Suprapubic skin (tissue), 4 donors: ENCODE measurements around the gene RAPGEF5. TPM values are rescaled to one million over a fixed set of nuclear protein-coding genes. Genes with fewer than 3 reads are reported as not detected.

Experiments
- DNase-seq, 2 donors: peaks; one replicate each; pipeline ENCODE4 v3.0.0-alpha.2; 2019; ENCODE audit warnings: low spot score in 2 of 2
- H3K27ac ChIP-seq: fragments of 200-600 bp; sonication (generic); one replicate; pipeline ENCODE4 v1.5.1; 2019
- H3K27me3 ChIP-seq: fragments of 200-600 bp; sonication (generic); one replicate; pipeline ENCODE4 v1.5.1; 2019
- H3K36me3 ChIP-seq: fragments of 200-600 bp; sonication (generic); one replicate; pipeline ENCODE4 v1.5.1; 2019
- H3K4me1 ChIP-seq: fragments of 200-600 bp; sonication (generic); one replicate; pipeline ENCODE4 v1.5.1; 2019
- H3K4me3 ChIP-seq: fragments of 200-600 bp; sonication (generic); one replicate; pipeline ENCODE4 v1.5.1; 2019; ENCODE audit warnings: mild to moderate bottlenecking
- H3K9me3 ChIP-seq: fragments of 200-600 bp; sonication (generic); one replicate; pipeline ENCODE4 v1.5.1; 2019
- CTCF ChIP-seq, 2 donors: fragments of 200-600 bp in 1 of 2; fragments of 450-650 bp in 1 of 2; sonication (generic) in 1 of 2; IDR thresholded peaks; one replicate each; pipeline ENCODE4 v1.5.1; 2016 to 2019; ENCODE audit warnings: antibody characterized with exemption in 2 of 2, mild to moderate bottlenecking in 1 of 2, moderate library complexity in 1 of 2
- EP300 ChIP-seq: sonication (generic); formaldehyde crosslinking; IDR thresholded peaks from one replicate; pipeline ENCODE4 v1.6.1; 2017; ENCODE audit warnings: antibody characterized with exemption
- POLR2A ChIP-seq, 2 donors: fragments of 450-650 bp; IDR thresholded peaks; one replicate each; pipeline ENCODE4 v1.6.1; 2017; ENCODE audit warnings: antibody characterized with exemption in 2 of 2, mild to moderate bottlenecking in 2 of 2, moderate library complexity in 2 of 2
- POLR2AphosphoS5 ChIP-seq, 3 donors: sonication (generic); formaldehyde crosslinking; IDR thresholded peaks; one replicate each; pipeline ENCODE4 v1.6.1; 2017; ENCODE audit warnings: antibody characterized with exemption in 3 of 3
- WGBS: methylation state at CpG from one replicate; pipeline ENCODE4 v1.1.5; 2018; 5-methylcytosine and 5-hydroxymethylcytosine counted together
- total RNA-seq, 4 donors: library from RNA; depleted of rRNA; stranded (reverse); fragments of >200 nt; gene quantifications; one replicate each; pipeline ENCODE4 v1.1.0, GENCODE V29; 2016

The RAPGEF5 gene
- total RNA-seq, 4 donors from 2014 or later: 22.6 to 88.5 (median 26.9) TPM

- Histone ChIP-seq H3K36me3 (no peaks in the 10 kb centered on the region), H3K9me3 (no peaks in the 10 kb centered on the region), H3K27me3 (no peaks in the 10 kb centered on the region), H3K4me1 (no peaks in the 10 kb centered on the region), H3K4me3 (no peak overlapping the region), H3K27ac (no peak overlapping the region)
- TF ChIP-seq CTCF (IDR thresholded peaks at IDR 0.05) (no peak), EP300 (no peak), POLR2AphosphoS5 (IDR thresholded peaks at IDR 0.05) (no peak), POLR2A (IDR thresholded peaks at IDR 0.05) (no peak)
- no peak for DNase-seq
- 94% methylated on average over 2 of the region's 2 CpGs for WGBS
These were observed 32.9 kb upstream of the RAPGEF5 start for GRCh38 chr7:22389892-22390291.

- no peak for DNase-seq
- Histone ChIP-seq H3K27ac (no peak overlapping the region), H3K9me3 (no peaks in the 10 kb centered on the region), H3K4me1 (no peaks in the 10 kb centered on the region), H3K36me3 (no peaks in the 10 kb centered on the region), H3K4me3 (no peak overlapping the region), H3K27me3 (no peaks in the 10 kb centered on the region)
- TF ChIP-seq POLR2AphosphoS5 (IDR thresholded peaks at IDR 0.05): no peak
- TF ChIP-seq CTCF (IDR thresholded peaks at IDR 0.05): no peak
- TF ChIP-seq POLR2A (IDR thresholded peaks at IDR 0.05): no peak
- TF ChIP-seq EP300: no peak
- 47% methylated on average over 4 of the region's 4 CpGs for WGBS
These were observed 30.6 kb upstream of the RAPGEF5 start for GRCh38 chr7:22387583-22387982.

GRCh38 chr7:22386865-22387264 lies 29.9 kb upstream of the RAPGEF5 start:
- no peak overlapping the region for H3K27ac ChIP-seq
- no peaks in the 10 kb centered on the region for H3K27me3 ChIP-seq
- H3K4me3 ChIP-seq: no peak overlapping the region
- H3K36me3 ChIP-seq: no peaks in the 10 kb centered on the region
- H3K4me1 ChIP-seq: no peaks in the 10 kb centered on the region
- no peak for TF ChIP-seq EP300
- TF ChIP-seq POLR2AphosphoS5 (IDR thresholded peaks at IDR 0.05): no peak
- no peak for TF ChIP-seq CTCF (IDR thresholded peaks at IDR 0.05)
- TF ChIP-seq POLR2A (IDR thresholded peaks at IDR 0.05): no peak
- DNase-seq: no peak
- H3K9me3 ChIP-seq: no peaks in the 10 kb centered on the region
- WGBS: 63% methylated on average over 1 of the region's 1 CpG

GRCh38 chr7:22386206-22386858 lies 29.4 kb upstream of the RAPGEF5 start:
- Histone ChIP-seq H3K9me3 (no peaks in the 10 kb centered on the region), H3K36me3 (no peaks in the 10 kb centered on the region), H3K4me3 (no peak overlapping the region), H3K27me3 (no peaks in the 10 kb centered on the region), H3K4me1 (no peaks in the 10 kb centered on the region), H3K27ac (no peak overlapping the region)
- TF ChIP-seq CTCF (IDR thresholded peaks at IDR 0.05): no peak
- TF ChIP-seq POLR2AphosphoS5 (IDR thresholded peaks at IDR 0.05): no peak
- TF ChIP-seq EP300: no peak
- no peak for TF ChIP-seq POLR2A (IDR thresholded peaks at IDR 0.05)
- DNase-seq: no peak
- WGBS: 100% methylated on average over 2 of the region's 2 CpGs

- Histone ChIP-seq H3K27ac (no peak overlapping the region), H3K36me3 (no peaks in the 10 kb centered on the region), H3K27me3 (no peaks in the 10 kb centered on the region), H3K4me3 (no peak overlapping the region), H3K4me1 (no peaks in the 10 kb centered on the region), H3K9me3 (no peaks in the 10 kb centered on the region)
- 89% methylated on average over 4 of the region's 4 CpGs for WGBS
- DNase-seq: no peak
- TF ChIP-seq EP300: no peak
- no peak for TF ChIP-seq CTCF (IDR thresholded peaks at IDR 0.05)
- TF ChIP-seq POLR2AphosphoS5 (IDR thresholded peaks at IDR 0.05): no peak
- TF ChIP-seq POLR2A (IDR thresholded peaks at IDR 0.05): no peak
These were observed 28.4 kb upstream of the RAPGEF5 start for GRCh38 chr7:22385326-22385725.
